B cell (primary cell): ENCODE data around the gene TAS2R60. TPM values are rescaled to one million over a fixed set of nuclear protein-coding genes. Genes with fewer than 3 reads are reported as not detected.

Experiments used
- ATAC-seq: fragments of 200-7000 bp; cut with Tn5 transposase; one replicate; pipeline ENCODE4 v1.10.0; 2021; ENCODE audit warnings: low read depth, mild to moderate bottlenecking, moderate number of reproducible peaks, moderate library complexity
- CTCF ChIA-PET: fragments of 350-600 bp; sonication (Branson Sonifier 250); formaldehyde crosslinking; loops from one replicate; lab custom pipeline; 2021; ENCODE audit warnings: antibody characterized with exemption, inconsistent platforms; lab: Charles Lee
- POLR2A ChIA-PET: fragments of 350-600 bp; sonication (Branson Sonifier 250); formaldehyde crosslinking; loops from one replicate; lab custom pipeline; 2021; ENCODE audit warnings: antibody characterized with exemption; lab: Charles Lee
- DNase-seq: peaks from one replicate; pipeline ENCODE4 v3.0.0; 2013
- H2AFZ ChIP-seq: 2 replicates; pipeline ENCODE4 v1.6.1; 2012; ENCODE audit warnings: mild to moderate bottlenecking, low read depth, low read length; ENCODE audit not compliant: insufficient read depth, poor library complexity, severe bottlenecking
- H3K27ac ChIP-seq, 2 donors: 1 replicate in 1 of 2; 2 replicates in 1 of 2; pipeline ENCODE4 v1.5.1; 2012 to 2013; ENCODE audit warnings: low read length in 2 of 2, mild to moderate bottlenecking in 2 of 2, moderate library complexity in 1 of 2
- H3K27me3 ChIP-seq, 4 experiments: fragments of 200-600 bp in 1 of 4; sonication (generic) in 1 of 4; replicated peaks in 1 of 4; 1 replicate in 2 of 4; 2 replicates in 2 of 4; pipeline versions ENCODE4 v1.6.1 to v1.7.0; 2013 to 2016; ENCODE audit warnings: low read length in 3 of 4, mild to moderate bottlenecking in 2 of 4, mixed read lengths in 1 of 4, moderate library complexity in 1 of 4; ENCODE audit not compliant: insufficient read depth in 4 of 4, control insufficient read depth in 3 of 4; ENCODE audit errors: control extremely low read depth in 1 of 4
- H3K36me3 ChIP-seq, 2 experiments: replicated peaks in 1 of 2; 1 replicate in 1 of 2; 2 replicates in 1 of 2; pipeline versions ENCODE4 v1.6.1 to v1.7.1; 2013; ENCODE audit warnings: low read length in 1 of 2; ENCODE audit not compliant: insufficient read depth in 2 of 2, control insufficient read depth in 1 of 2; ENCODE audit errors: control extremely low read depth in 1 of 2, extremely low read depth in 1 of 2
- H3K4me1 ChIP-seq, 2 donors: fragments of 200-600 bp in 1 of 2; sonication (generic) in 1 of 2; 1 replicate in 1 of 2; 2 replicates in 1 of 2; pipeline versions ENCODE4 v1.5.1 to v1.6.1; 2013 to 2017; ENCODE audit warnings: low read length in 2 of 2; ENCODE audit not compliant: control insufficient read depth in 2 of 2, insufficient read depth in 2 of 2
- H3K4me2 ChIP-seq: replicated peaks from 2 replicates; pipeline ENCODE3; 2012; ENCODE audit warnings: mild to moderate bottlenecking, low read depth, low read length; ENCODE audit not compliant: poor library complexity, severe bottlenecking
- H3K4me3 ChIP-seq, 5 experiments: fragments of 200-600 bp in 1 of 5; sonication (generic) in 1 of 5; 1 replicate in 3 of 5; 2 replicates in 2 of 5; pipeline versions ENCODE4 v1.5.1 to v1.7.0; 2011 to 2016; ENCODE audit warnings: low read length in 4 of 5, mild to moderate bottlenecking in 4 of 5, low read depth in 2 of 5, control low read depth in 1 of 5, moderate library complexity in 1 of 5; ENCODE audit not compliant: insufficient read depth in 1 of 5; ENCODE audit errors: control extremely low read depth in 1 of 5, extremely low read depth in 1 of 5
- H3K79me2 ChIP-seq: fragments of 200-600 bp; sonication (generic); one replicate; pipeline ENCODE4 v1.6.0; 2016; ENCODE audit warnings: low read length; ENCODE audit not compliant: control insufficient read depth, insufficient read depth
- H3K9ac ChIP-seq: fragments of 200-600 bp; sonication (generic); 2 replicates; pipeline ENCODE4 v1.6.1; 2017; ENCODE audit warnings: mild to moderate bottlenecking, low read length, moderate library complexity
- H3K9me3 ChIP-seq, 3 donors: one replicate each; pipeline versions ENCODE4 v1.6.1 to v1.7.1; 2013; ENCODE audit warnings: low read length in 2 of 3; ENCODE audit not compliant: control insufficient read depth in 2 of 3, insufficient read depth in 1 of 3; ENCODE audit errors: control extremely low read depth in 1 of 3
- H4K20me1 ChIP-seq: 2 replicates; pipeline ENCODE4 v1.6.0; 2012; ENCODE audit warnings: mild to moderate bottlenecking, low read length; ENCODE audit not compliant: insufficient read depth, control insufficient read depth, poor library complexity, severe bottlenecking
- H3K27ac Mint-ChIP-seq: one replicate; pipeline ENCODE4 v1.8.0; 2021; ENCODE audit warnings: mixed read lengths
- H3K27me3 Mint-ChIP-seq: one replicate; pipeline ENCODE4 v1.8.0; 2021; ENCODE audit warnings: mixed read lengths
- H3K4me1 Mint-ChIP-seq: one replicate; pipeline ENCODE4 v1.8.0; 2021; ENCODE audit warnings: mixed read lengths
- H3K4me3 Mint-ChIP-seq: one replicate; pipeline ENCODE4 v1.8.0; 2021; ENCODE audit warnings: mixed read lengths
- H3K9me3 Mint-ChIP-seq: one replicate; pipeline ENCODE4 v1.8.0; 2022; ENCODE audit warnings: mixed read lengths; ENCODE audit not compliant: insufficient read depth
- CTCF ChIP-seq: fragments of 200-600 bp; IDR thresholded peaks from one replicate; pipeline ENCODE4 v1.8.0; 2022; ENCODE audit warnings: antibody characterized with exemption, mild to moderate bottlenecking
- EZH2 ChIP-seq: IDR thresholded peaks from 2 replicates; pipeline ENCODE4 v1.6.1; 2012; ENCODE audit warnings: borderline replicate concordance, low read depth, mild to moderate bottlenecking, moderate library complexity, low read length; ENCODE audit not compliant: insufficient read depth, poor library complexity, severe bottlenecking
- WGBS: methylation state at CpG from one replicate; pipeline ENCODE4 v1.1.5; 2013; ENCODE audit warnings: missing lambda C conversion rate; ENCODE audit not compliant: insufficient coverage; 5-methylcytosine and 5-hydroxymethylcytosine counted together
- intact Hi-C: fragments of 100-400 bp; cut with micrococcal nuclease; formaldehyde crosslinking; loops from one replicate; pipeline ENCODE4 v1.10.0; 2022
- polyA plus RNA-seq: library from polyadenylated mRNA; depleted of rRNA; stranded (reverse); fragments of >200 nt; gene quantifications from 2 replicates; pipeline ENCODE4 v1.2.3, GENCODE V29; 2012
- total RNA-seq, 2 donors: library from RNA; stranded (reverse); fragments of 120-200 nt in 1 of 2; gene quantifications; 1 replicate in 1 of 2; 2 replicates in 1 of 2; pipeline versions ENCODE4 v1.2.3 to v1.2.4, GENCODE V29; 2013 to 2022

TAS2R60 gene
- total and polyA plus RNA-seq, 2 donors (not counting 1 experiment from before 2014, with no cell fraction given), result not detected

GRCh38 chr7:143477501-143478150, 34.4 kb downstream of the TAS2R60 start, which contains the start of gene TAS2R41:
Gene TAS2R41, plus strand, starts transcription at chr7:143477873. Its CDS starts 0 bp downstream, at chr7:143477873.
- ChIA-PET CTCF (no interaction called here), POLR2A (no interaction called here)
- Mint-ChIP-seq H3K27me3 (peaks cover 17% of the 10 kb centered on the region), H3K4me3 (no peak within 1 kb of the TSS), H3K9me3 (no peaks in the 10 kb centered on the region), H3K27ac (no peak within 1 kb of the TSS), H3K4me1 (no peaks in the 10 kb centered on the region)
- H2AFZ ChIP-seq, result no peak within 1 kb of the TSS
- no peak within 1 kb of the TSS for H3K27ac ChIP-seq
- no peaks in the 10 kb centered on the region for H3K4me1 ChIP-seq
- WGBS, result 95% methylated on average over 5 of the region's 10 CpGs
- H3K9me3 ChIP-seq, result peaks cover 0 to 1% (median 0%) of the 10 kb centered on the region in 3 donors
- peaks cover 0 to 3% (median 0%) of the 10 kb centered on the region in 4 experiments for H3K27me3 ChIP-seq
- H3K4me2 ChIP-seq, result no peak within 1 kb of the TSS
- DNase-seq (no peak), ATAC-seq (no peak)
- no peaks in the 10 kb centered on the region for H3K36me3 ChIP-seq
- no peak within 1 kb of the TSS for H3K9ac ChIP-seq
- H3K4me3 ChIP-seq, result no peak within 1 kb of the TSS
- intact Hi-C loops, result no loop called here
- no peak for TF ChIP-seq CTCF
- H3K79me2 ChIP-seq, result no peaks in the 10 kb centered on the region
- no peaks in the 10 kb centered on the region for H4K20me1 ChIP-seq

- no peak for TF ChIP-seq EZH2
- ATAC-seq, result no peak
- no peaks in the 10 kb centered on the region for H3K4me1 ChIP-seq
- no peaks in the 10 kb centered on the region for H3K79me2 ChIP-seq
- no peaks in the 10 kb centered on the region for H3K9me3 Mint-ChIP-seq
- no peaks in the 10 kb centered on the region for H3K27me3 ChIP-seq
- no peak overlapping the region for H3K4me3 ChIP-seq
- H3K27ac ChIP-seq, result no peak overlapping the region
- H3K4me1 Mint-ChIP-seq, result no peaks in the 10 kb centered on the region
- no peak overlapping the region for H3K4me3 Mint-ChIP-seq
- POLR2A ChIA-PET, result no interaction called here
- H3K9me3 ChIP-seq, result no peaks in the 10 kb centered on the region
- no peak overlapping the region for H3K27ac Mint-ChIP-seq
- no peak overlapping the region for H2AFZ ChIP-seq
- 91% methylated on average over 7 of the region's 10 CpGs for whole genome bisulfite sequencing
- CTCF ChIA-PET, result no interaction called here
- intact Hi-C loops, result no loop called here
- no peak overlapping the region for H3K9ac ChIP-seq
- peaks cover 10% of the 10 kb centered on the region for H3K27me3 Mint-ChIP-seq
- no peak for DNase-seq
- H4K20me1 ChIP-seq, result no peaks in the 10 kb centered on the region
- H3K4me2 ChIP-seq, result no peak overlapping the region
- no peaks in the 10 kb centered on the region for H3K36me3 ChIP-seq
Observed at GRCh38 chr7:143479055-143479766, 36.0 kb downstream of the TAS2R60 start.
